Skeletal muscle tissue (tissue), 4 donors: ENCODE results near the gene LDLRAD3. TPM values are rescaled to one million over a fixed set of nuclear protein-coding genes. Genes with fewer than 3 reads are reported as not detected.

Experiments used
- H3K27ac ChIP-seq: one replicate; pipeline ENCODE4 v1.7.0; 2013; ENCODE audit warnings: mild to moderate bottlenecking, low read depth, low read length, inconsistent platforms
- H3K27me3 ChIP-seq, 3 donors: one replicate each; pipeline ENCODE4 v1.7.0; 2013; ENCODE audit warnings: low read length in 3 of 3; ENCODE audit not compliant: control insufficient read depth in 3 of 3, insufficient read depth in 3 of 3
- H3K36me3 ChIP-seq, 3 donors: one replicate each; pipeline ENCODE4 v1.7.0; 2013; ENCODE audit warnings: low read length in 3 of 3; ENCODE audit not compliant: control insufficient read depth in 3 of 3, insufficient read depth in 3 of 3
- H3K4me1 ChIP-seq, 3 donors: one replicate each; pipeline ENCODE4 v1.7.0; 2013; ENCODE audit warnings: low read length in 3 of 3, mild to moderate bottlenecking in 3 of 3; ENCODE audit not compliant: control insufficient read depth in 3 of 3, insufficient read depth in 3 of 3
- H3K4me3 ChIP-seq, 3 donors: one replicate each; pipeline ENCODE4 v1.7.0; 2013; ENCODE audit warnings: low read length in 3 of 3
- H3K9ac ChIP-seq, 3 donors: one replicate each; pipeline ENCODE4 v1.7.0; 2013; ENCODE audit warnings: low read length in 3 of 3, mild to moderate bottlenecking in 3 of 3, moderate library complexity in 2 of 3, low read depth in 1 of 3
- H3K9me3 ChIP-seq, 3 donors: one replicate each; pipeline ENCODE4 v1.7.0; 2013; ENCODE audit warnings: low read length in 3 of 3; ENCODE audit not compliant: control insufficient read depth in 3 of 3
- total RNA-seq: library from RNA; depleted of rRNA; stranded (reverse); fragments of >200 nt; gene quantifications from one replicate; pipeline ENCODE4 v1.2.3, GENCODE V29; 2014
- donor health status: Osteomylitis.

Gene LDLRAD3
- total RNA-seq, 1 donor from 2014 or later: 39.1 TPM

GRCh38 chr11:36212564-36213392 lies 268.9 kb downstream of the LDLRAD3 start:
- Histone ChIP-seq H3K9me3 (no peaks in the 10 kb centered on the region), H3K9ac (no peak overlapping the region), H3K27me3 (no peaks in the 10 kb centered on the region), H3K4me3 (no peak overlapping the region), H3K27ac (no peak overlapping the region), H3K36me3 (no peaks in the 10 kb centered on the region), H3K4me1 (no peaks in the 10 kb centered on the region)

DNA sequence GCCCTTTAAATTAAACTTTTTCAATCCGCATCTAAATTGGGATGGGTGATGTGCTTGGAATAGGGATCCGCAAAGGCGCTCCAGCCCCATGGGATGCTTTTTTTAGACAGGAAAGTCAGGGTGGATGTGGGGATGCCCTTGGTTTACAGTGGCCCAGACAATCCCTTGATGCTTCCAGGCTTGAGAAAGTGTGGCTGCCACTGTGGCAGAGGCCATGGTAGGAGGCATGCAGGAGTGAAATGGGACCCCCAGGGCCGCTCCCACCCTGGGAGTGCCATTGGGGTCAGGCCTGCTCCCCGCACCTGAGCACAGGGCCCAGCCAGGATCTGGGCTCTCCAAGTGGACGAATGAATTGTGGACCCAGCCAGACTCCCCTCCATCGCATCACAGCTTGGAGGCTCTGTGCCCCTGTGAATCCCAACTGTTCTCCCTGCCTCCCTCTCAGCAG lies 269.6 kb downstream of the LDLRAD3 start:
- Histone ChIP-seq H3K27me3 (no peaks in the 10 kb centered on the region), H3K4me1 (no peaks in the 10 kb centered on the region), H3K9ac (no peak overlapping the region), H3K4me3 (no peak overlapping the region), H3K9me3 (no peaks in the 10 kb centered on the region), H3K36me3 (no peaks in the 10 kb centered on the region), H3K27ac (no peak overlapping the region)

DNA sequence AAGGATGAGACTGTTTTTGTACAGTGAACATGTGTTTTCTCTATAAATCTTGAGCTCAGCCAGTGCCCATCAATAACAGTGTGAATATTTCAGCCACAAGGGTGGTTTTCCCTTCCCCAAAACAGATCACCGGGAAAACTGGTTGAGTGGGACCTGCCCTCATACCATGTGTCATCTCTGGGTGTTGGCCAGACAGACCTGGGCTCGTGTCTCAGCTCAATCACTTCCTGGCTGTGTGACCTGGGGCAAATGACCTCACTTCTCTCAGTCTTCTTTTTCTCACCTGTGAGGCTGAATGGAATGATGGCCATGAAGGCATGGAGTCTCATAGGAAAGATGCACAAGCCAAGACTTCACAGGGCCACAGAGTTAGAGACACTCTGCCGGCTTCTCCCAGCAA lies 270.6 kb downstream of the LDLRAD3 start:
- no peaks in the 10 kb centered on the region for H3K36me3 ChIP-seq
- no peak overlapping the region for H3K27ac ChIP-seq
- H3K4me3 ChIP-seq: no peak overlapping the region
- H3K9me3 ChIP-seq: no peaks in the 10 kb centered on the region
- no peak overlapping the region for H3K9ac ChIP-seq
- no peaks in the 10 kb centered on the region for H3K27me3 ChIP-seq
- H3K4me1 ChIP-seq: no peaks in the 10 kb centered on the region

GRCh38 chr11:36214976-36215692 lies 271.3 kb downstream of the LDLRAD3 start:
- no peaks in the 10 kb centered on the region for H3K4me1 ChIP-seq
- H3K9me3 ChIP-seq: no peaks in the 10 kb centered on the region
- no peaks in the 10 kb centered on the region for H3K27me3 ChIP-seq
- no peak overlapping the region for H3K4me3 ChIP-seq
- no peak overlapping the region for H3K9ac ChIP-seq
- no peaks in the 10 kb centered on the region for H3K36me3 ChIP-seq
- no peak overlapping the region for H3K27ac ChIP-seq

DNA sequence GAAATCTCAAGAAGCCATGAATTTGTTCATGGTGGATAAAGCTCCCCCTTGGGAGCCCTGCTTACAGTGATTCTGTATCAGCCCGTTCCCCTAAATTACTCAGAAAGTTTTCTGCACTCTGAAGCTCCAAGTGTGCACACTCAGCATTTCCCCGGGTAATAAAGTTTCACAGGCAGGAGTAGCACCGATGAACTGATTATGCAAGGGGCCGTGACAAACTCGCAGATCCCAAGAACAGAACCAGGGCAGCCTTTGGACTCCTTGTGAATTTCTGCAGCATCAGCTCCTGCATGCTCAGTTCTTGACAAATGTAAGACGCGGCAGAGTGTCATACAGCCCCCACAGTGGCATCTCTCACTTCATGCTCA lies 271.8 kb downstream of the LDLRAD3 start:
- no peaks in the 10 kb centered on the region for H3K9me3 ChIP-seq
- H3K4me3 ChIP-seq: no peak overlapping the region
- no peaks in the 10 kb centered on the region for H3K4me1 ChIP-seq
- H3K36me3 ChIP-seq: no peaks in the 10 kb centered on the region
- H3K27ac ChIP-seq: no peak overlapping the region
- H3K27me3 ChIP-seq: no peaks in the 10 kb centered on the region
- no peak overlapping the region for H3K9ac ChIP-seq

DNA sequence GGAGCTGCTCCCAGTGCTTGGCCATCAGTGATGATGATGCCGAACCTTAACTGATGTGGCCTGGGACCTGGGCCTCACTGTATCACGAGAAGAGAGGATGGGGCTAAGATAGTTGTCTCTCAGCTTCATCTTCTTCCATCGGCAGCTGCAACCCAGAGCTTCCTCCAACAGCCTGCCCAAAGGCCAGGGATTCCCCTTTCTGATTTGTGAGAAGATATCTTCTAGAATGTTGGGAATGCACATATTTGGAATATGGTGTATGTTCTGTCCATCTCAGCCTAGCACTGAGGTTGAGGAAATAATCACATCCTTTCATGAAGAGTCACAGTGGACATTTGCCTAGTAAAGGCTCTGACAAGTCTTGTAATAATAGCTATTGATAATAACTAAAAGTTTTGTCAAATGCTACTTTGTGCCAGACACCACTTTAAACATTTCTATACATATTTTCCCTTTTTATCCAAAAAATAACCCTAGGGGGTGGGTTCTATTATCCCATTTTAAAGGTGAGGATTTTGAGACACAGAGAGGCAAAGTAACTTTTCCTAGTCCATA lies 272.3 kb downstream of the LDLRAD3 start:
- Histone ChIP-seq H3K36me3 (no peaks in the 10 kb centered on the region), H3K4me3 (no peak overlapping the region), H3K9me3 (no peaks in the 10 kb centered on the region), H3K27me3 (no peaks in the 10 kb centered on the region), H3K9ac (no peak overlapping the region), H3K27ac (no peak overlapping the region), H3K4me1 (no peaks in the 10 kb centered on the region)

- no peak overlapping the region for H3K27ac ChIP-seq
- H3K9me3 ChIP-seq: no peaks in the 10 kb centered on the region
- no peaks in the 10 kb centered on the region for H3K36me3 ChIP-seq
- no peaks in the 10 kb centered on the region for H3K27me3 ChIP-seq
- no peak overlapping the region for H3K4me3 ChIP-seq
- no peak overlapping the region for H3K9ac ChIP-seq
- H3K4me1 ChIP-seq: no peaks in the 10 kb centered on the region
Measured at GRCh38 chr11:36218283-36218921, 274.5 kb downstream of the LDLRAD3 start.

DNA sequence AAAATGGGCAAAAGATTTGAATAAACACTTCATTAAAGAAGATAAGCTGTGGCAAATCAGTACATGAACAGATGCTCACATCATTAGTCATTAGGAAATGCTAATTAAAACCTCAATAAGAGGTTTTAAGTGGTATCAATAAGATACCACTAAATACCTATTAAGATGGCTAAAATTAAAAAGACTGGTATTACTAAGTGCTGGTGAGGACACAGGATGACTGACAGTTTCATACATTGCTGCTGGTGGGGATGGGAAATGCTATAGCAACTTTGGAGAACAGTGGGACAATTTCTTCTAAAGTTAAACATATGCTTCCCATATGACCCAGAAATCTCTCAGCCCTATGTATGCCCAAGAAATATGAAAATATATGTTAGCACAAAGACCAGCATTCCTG lies 276.1 kb downstream of the LDLRAD3 start:
- Histone ChIP-seq H3K4me1 (no peaks in the 10 kb centered on the region), H3K27me3 (no peaks in the 10 kb centered on the region), H3K9me3 (no peaks in the 10 kb centered on the region), H3K4me3 (no peak overlapping the region), H3K9ac (no peak overlapping the region), H3K36me3 (no peaks in the 10 kb centered on the region), H3K27ac (no peak overlapping the region)

DNA sequence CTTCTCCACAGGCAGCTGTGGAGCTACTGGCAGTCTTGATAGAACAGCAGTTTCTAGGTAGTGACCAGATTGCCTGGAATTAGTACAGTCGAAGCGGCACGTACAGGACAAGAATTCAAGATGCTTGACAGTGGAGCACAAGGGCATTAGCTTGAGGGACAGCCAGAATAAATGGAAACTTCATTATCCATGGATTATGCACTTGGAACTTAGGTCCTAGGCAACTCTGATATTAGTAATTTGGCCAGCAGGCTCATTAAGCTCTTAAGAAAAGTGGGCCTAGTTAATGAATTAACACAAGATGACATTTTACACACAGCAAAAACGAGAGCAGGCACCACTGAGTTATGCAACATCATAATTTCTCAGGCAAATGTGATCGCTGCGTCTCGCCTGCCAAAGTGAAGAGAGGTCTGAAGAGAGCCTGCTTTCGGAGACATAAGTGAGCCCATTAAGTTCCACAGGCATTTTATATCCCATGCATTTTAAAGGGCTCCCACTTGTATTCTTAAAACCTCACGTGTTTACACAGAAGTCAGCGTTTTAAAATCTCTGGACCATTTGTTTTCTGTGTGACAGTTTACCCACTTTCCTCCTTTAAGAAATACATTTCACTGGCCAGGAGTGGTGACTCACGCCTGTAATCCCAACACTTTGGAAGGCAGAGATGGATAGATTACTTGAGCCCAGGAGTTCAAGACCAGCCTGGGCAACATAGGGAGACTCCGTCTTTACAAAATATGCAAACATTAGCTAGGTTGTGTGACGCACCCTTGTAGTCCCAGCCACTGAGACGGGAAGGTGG lies 279.2 kb downstream of the LDLRAD3 start:
- no peaks in the 10 kb centered on the region for H3K4me1 ChIP-seq
- H3K27ac ChIP-seq: no peak overlapping the region
- H3K4me3 ChIP-seq: no peak overlapping the region
- H3K27me3 ChIP-seq: no peaks in the 10 kb centered on the region
- no peak overlapping the region for H3K9ac ChIP-seq
- H3K36me3 ChIP-seq: peaks cover 0 to 3% (median 0%) of the 10 kb centered on the region in 3 donors
- no peaks in the 10 kb centered on the region for H3K9me3 ChIP-seq
